DOHH2 (cell line): ENCODE measurements around the gene KIF22.
"Not testable (repeated sequence)": the region's sequence is repeated elsewhere in the genome, so short reads cannot be mapped to it uniquely, and the experiment has no call there.

ENCODE experiments used
- H3F3A ChIP-seq: fragments of 200-600 bp; sonication (generic), shearing (Covaris generic); 2 replicates; pipeline ENCODE4 v1.6.0; 2016; ENCODE audit warnings: antibody characterized with exemption, mild to moderate bottlenecking; ENCODE audit not compliant: control insufficient read depth, insufficient read depth
- H3K27ac ChIP-seq: fragments of 200-600 bp; sonication (generic); 2 replicates; pipeline ENCODE4 v1.5.1; 2014; ENCODE audit warnings: low read depth, mild to moderate bottlenecking, low read length, moderate library complexity
- H3K27me3 ChIP-seq: fragments of 200-600 bp; sonication (generic); 2 replicates; pipeline ENCODE4 v1.6.1; 2014; ENCODE audit warnings: mild to moderate bottlenecking, low read length, mixed read lengths; ENCODE audit not compliant: control insufficient read depth
- H3K36me3 ChIP-seq: fragments of 200-600 bp; sonication (generic); 2 replicates; pipeline ENCODE4 v1.6.1; 2014; ENCODE audit warnings: mild to moderate bottlenecking, low read length, moderate library complexity, mixed read lengths; ENCODE audit not compliant: control insufficient read depth
- H3K4me1 ChIP-seq: fragments of 200-600 bp; sonication (generic); 2 replicates; pipeline ENCODE4 v1.6.1; 2014; ENCODE audit warnings: mild to moderate bottlenecking, low read length, mixed read lengths; ENCODE audit not compliant: control insufficient read depth
- H3K4me2 ChIP-seq: fragments of 200-600 bp; sonication (generic); 2 replicates; pipeline ENCODE4 v1.6.0; 2014; ENCODE audit warnings: mild to moderate bottlenecking, low read length, moderate library complexity
- H3K4me3 ChIP-seq: fragments of 200-600 bp; sonication (generic); 2 replicates; pipeline ENCODE4 v1.5.1; 2014; ENCODE audit warnings: mild to moderate bottlenecking, low read length, mixed read lengths
- H3K79me2 ChIP-seq: fragments of 200-600 bp; sonication (generic); 2 replicates; pipeline ENCODE4 v1.6.1; 2014; ENCODE audit warnings: mild to moderate bottlenecking, low read length, mixed read lengths; ENCODE audit not compliant: control insufficient read depth
- H3K9me2 ChIP-seq: fragments of 200-600 bp; sonication (generic); replicated peaks from 2 replicates; pipeline ENCODE4 v1.6.1; 2014; ENCODE audit warnings: mild to moderate bottlenecking, low read length, mixed read lengths; ENCODE audit not compliant: control insufficient read depth
- H3K9me3 ChIP-seq: fragments of 200-600 bp; sonication (generic); 2 replicates; pipeline ENCODE4 v1.6.1; 2014; ENCODE audit warnings: antibody characterized with exemption, low read length, mixed read lengths; ENCODE audit not compliant: control insufficient read depth, insufficient read depth
- H4K20me1 ChIP-seq: fragments of 200-600 bp; sonication (generic); 2 replicates; pipeline ENCODE4 v1.6.0; 2014; ENCODE audit warnings: low read depth, mild to moderate bottlenecking, antibody characterized with exemption, low read length, moderate library complexity; ENCODE audit not compliant: control insufficient read depth, insufficient read depth
- CTCF ChIP-seq: fragments of 200-600 bp; sonication (generic); IDR thresholded peaks from one replicate; pipeline ENCODE4 v1.5.1; 2014; ENCODE audit warnings: antibody characterized with exemption, mild to moderate bottlenecking, low read depth, low read length; ENCODE audit not compliant: poor library complexity, severe bottlenecking
- EZH2phosphoT487 ChIP-seq: fragments of 200-600 bp; sonication (generic); IDR thresholded peaks from 2 replicates; pipeline ENCODE4 v1.6.1; 2017; ENCODE audit warnings: borderline replicate concordance, mild to moderate bottlenecking, antibody characterized with exemption, low read length, moderate library complexity, mixed read lengths

KIF22 gene

DNA sequence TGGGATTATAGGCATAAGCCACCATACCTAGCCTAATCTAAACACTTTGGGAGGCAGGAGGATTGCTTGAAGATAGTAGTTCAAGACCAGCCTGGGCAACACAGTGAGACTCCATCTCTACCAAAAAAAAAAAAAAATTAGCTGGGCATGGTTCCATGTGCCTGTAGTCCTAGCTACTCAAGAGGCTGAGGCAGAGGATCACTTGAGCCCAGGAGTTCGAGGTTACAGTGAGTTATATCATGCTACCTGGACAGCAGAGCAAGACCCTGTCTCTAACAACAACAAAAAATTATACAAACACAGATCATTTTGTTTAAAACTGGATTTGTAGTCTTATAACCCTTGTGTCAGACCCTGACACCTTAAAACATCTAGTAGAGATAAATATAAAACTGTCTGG is 37.0 kb upstream of the KIF22 start:
- Histone ChIP-seq H3K9me3 (no peaks in the 10 kb centered on the region), H4K20me1 (no peaks in the 10 kb centered on the region), H3K27me3 (no peaks in the 10 kb centered on the region), H3K79me2 (no peaks in the 10 kb centered on the region), H3K4me2 (no peak overlapping the region), H3K27ac (no peak overlapping the region), H3K4me3 (no peak overlapping the region), H3K36me3 (no peaks in the 10 kb centered on the region), H3K9me2 (no peaks in the 10 kb centered on the region), H3F3A (peaks cover 24% of the 10 kb centered on the region), H3K4me1 (peaks cover 28% of the 10 kb centered on the region)
- TF ChIP-seq CTCF (no peak), EZH2phosphoT487 (no peak)

- Histone ChIP-seq H3K27me3 (no peaks in the 10 kb centered on the region), H3K4me3 (no peak overlapping the region), H3K36me3 (no peaks in the 10 kb centered on the region), H3K9me2 (no peaks in the 10 kb centered on the region), H3K27ac (no peak overlapping the region), H3K4me2 (no peak overlapping the region), H4K20me1 (no peaks in the 10 kb centered on the region), H3K9me3 (no peaks in the 10 kb centered on the region), H3F3A (peaks cover 13% of the 10 kb centered on the region), H3K79me2 (no peaks in the 10 kb centered on the region), H3K4me1 (peaks cover 28% of the 10 kb centered on the region)
- no peak for TF ChIP-seq EZH2phosphoT487
- no peak for TF ChIP-seq CTCF
Measured at GRCh38 chr16:29756654-29757053, 33.9 kb upstream of the KIF22 start.

GRCh38 chr16:29757086-29757485 is 33.5 kb upstream of the KIF22 start:
- not testable (repeated sequence) for H3K27me3 ChIP-seq, H3K4me2 ChIP-seq, H3K36me3 ChIP-seq, H3K4me3 ChIP-seq, H4K20me1 ChIP-seq, H3K9me3 ChIP-seq, H3K79me2 ChIP-seq, H3K27ac ChIP-seq, H3K9me2 ChIP-seq
- Histone ChIP-seq H3K4me1 (peaks cover 32% of the 10 kb centered on the region), H3F3A (peaks cover 12% of the 10 kb centered on the region)

DNA sequence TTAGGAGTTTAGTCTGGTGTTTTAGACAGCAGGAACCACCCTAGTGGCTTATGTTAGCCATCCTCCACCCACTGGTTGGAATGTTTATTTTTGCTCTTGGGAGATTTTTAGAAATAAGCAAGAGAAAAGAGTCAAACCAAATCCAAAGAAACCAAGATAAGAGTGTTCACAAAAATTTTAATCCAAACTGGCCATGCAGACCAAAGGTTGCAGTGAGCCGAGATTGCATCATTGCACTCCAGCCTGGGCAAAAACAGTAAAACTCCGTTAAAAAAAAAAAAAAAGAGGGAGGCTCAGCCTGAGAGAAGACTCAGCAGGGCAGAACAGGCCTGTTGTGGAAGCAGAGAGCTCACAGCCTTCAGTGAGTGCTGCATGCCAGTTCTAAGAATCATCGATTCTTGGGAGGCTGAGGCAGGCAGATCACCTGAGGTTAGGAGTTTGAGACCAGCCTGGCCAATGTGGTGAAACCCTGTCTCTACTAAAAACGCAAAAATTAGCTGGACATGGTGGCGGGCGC is 32.5 kb upstream of the KIF22 start:
- TF ChIP-seq EZH2phosphoT487 (no peak), CTCF (no peak)
- peaks cover 12% of the 10 kb centered on the region for H3F3A ChIP-seq
- peaks cover 5% of the 10 kb centered on the region for H3K27me3 ChIP-seq
- H3K36me3 ChIP-seq = no peaks in the 10 kb centered on the region
- H3K9me3 ChIP-seq = no peaks in the 10 kb centered on the region
- H3K4me2 ChIP-seq = no peak overlapping the region
- no peaks in the 10 kb centered on the region for H4K20me1 ChIP-seq
- no peak overlapping the region for H3K27ac ChIP-seq
- no peak overlapping the region for H3K4me3 ChIP-seq
- H3K79me2 ChIP-seq = no peaks in the 10 kb centered on the region
- H3K9me2 ChIP-seq = no peaks in the 10 kb centered on the region
- peaks cover 32% of the 10 kb centered on the region for H3K4me1 ChIP-seq
